ENCODE measurements around the gene C22orf23.

DNA sequence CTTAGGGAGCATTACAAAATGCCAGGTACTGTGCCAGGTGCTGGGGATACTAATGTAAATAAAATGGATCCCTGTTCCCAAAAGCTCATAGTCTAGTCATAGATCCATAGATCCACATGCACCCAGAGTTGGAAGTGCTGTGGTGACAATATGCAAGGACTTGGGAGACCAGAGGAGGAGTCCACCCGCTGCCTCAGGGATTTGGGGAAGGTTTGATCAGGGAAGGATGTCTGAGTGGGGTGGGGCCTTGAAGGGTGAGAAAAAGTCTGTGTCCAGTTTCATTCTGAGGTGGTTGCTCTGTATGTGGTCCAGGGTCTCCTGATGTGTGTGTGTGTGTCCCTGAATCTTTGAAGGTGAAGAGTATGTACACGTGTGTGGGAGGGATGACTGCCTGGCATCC lies 21.8 kb upstream of the C22orf23 start:
- TF ChIP-seq EZH2 (IDR thresholded peaks at IDR 0.05; ENCODE audit: borderline replicate concordance, low read length) = no peak
- TF ChIP-seq, protein P1, sequence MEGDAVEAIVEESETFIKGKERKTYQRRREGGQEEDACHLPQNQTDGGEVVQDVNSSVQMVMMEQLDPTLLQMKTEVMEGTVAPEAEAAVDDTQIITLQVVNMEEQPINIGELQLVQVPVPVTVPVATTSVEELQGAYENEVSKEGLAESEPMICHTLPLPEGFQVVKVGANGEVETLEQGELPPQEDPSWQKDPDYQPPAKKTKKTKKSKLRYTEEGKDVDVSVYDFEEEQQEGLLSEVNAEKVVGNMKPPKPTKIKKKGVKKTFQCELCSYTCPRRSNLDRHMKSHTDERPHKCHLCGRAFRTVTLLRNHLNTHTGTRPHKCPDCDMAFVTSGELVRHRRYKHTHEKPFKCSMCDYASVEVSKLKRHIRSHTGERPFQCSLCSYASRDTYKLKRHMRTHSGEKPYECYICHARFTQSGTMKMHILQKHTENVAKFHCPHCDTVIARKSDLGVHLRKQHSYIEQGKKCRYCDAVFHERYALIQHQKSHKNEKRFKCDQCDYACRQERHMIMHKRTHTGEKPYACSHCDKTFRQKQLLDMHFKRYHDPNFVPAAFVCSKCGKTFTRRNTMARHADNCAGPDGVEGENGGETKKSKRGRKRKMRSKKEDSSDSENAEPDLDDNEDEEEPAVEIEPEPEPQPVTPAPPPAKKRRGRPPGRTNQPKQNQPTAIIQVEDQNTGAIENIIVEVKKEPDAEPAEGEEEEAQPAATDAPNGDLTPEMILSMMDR (conservative IDR thresholded peaks at IDR 0.05 in 1 of 2, IDR thresholded peaks at IDR 0.05 in 1 of 2; ENCODE audit: extremely low read depth in 1 of 2, insufficient read depth in 1 of 2, low read depth in 1 of 2, low read length in 2 of 2) = no peak

Data from mammary epithelial cell (primary cell).